GM18499 (cell line): ENCODE data around the gene CYP46A1.

ENCODE experiments used
- ATAC-seq: cut with Tn5 transposase; IDR thresholded peaks from one replicate; pipeline ENCODE4 v1.9.1; 2021; ENCODE audit warnings: moderate number of reproducible peaks; ENCODE audit not compliant: insufficient read depth, unreplicated experiment

The CYP46A1 gene

GRCh38 chr14:99686557-99687283 lies 2.6 kb downstream of the CYP46A1 start:
- no peak for ATAC-seq

GRCh38 chr14:99687284-99688209 lies 3.4 kb downstream of the CYP46A1 start:
- ATAC-seq: no peak

GRCh38 chr14:99688210-99688581 lies 4.1 kb downstream of the CYP46A1 start:
- no peak for ATAC-seq

- ATAC-seq: no peak
These were observed 4.5 kb downstream of the CYP46A1 start for GRCh38 chr14:99688629-99689028.

- no peak for ATAC-seq
These were observed 5.5 kb downstream of the CYP46A1 start for GRCh38 chr14:99689266-99690236.

GRCh38 chr14:99690636-99691035 lies 6.5 kb downstream of the CYP46A1 start:
- ATAC-seq: no peak

- no peak for ATAC-seq
These were observed 7.2 kb downstream of the CYP46A1 start for GRCh38 chr14:99691111-99691885.

GRCh38 chr14:99693918-99694317 lies 9.8 kb downstream of the CYP46A1 start:
- no peak for ATAC-seq

GRCh38 chr14:99696929-99697328 lies 12.8 kb downstream of the CYP46A1 start:
- ATAC-seq: no peak

GRCh38 chr14:99698236-99698635 lies 14.1 kb downstream of the CYP46A1 start:
- ATAC-seq: no peak

GRCh38 chr14:99698642-99699041 lies 14.5 kb downstream of the CYP46A1 start:
- no peak for ATAC-seq

GRCh38 chr14:99699085-99699760 lies 15.1 kb downstream of the CYP46A1 start:
- ATAC-seq: no peak

GRCh38 chr14:99699861-99700260 lies 15.8 kb downstream of the CYP46A1 start:
- no peak for ATAC-seq

- no peak for ATAC-seq
These were observed 16.3 kb downstream of the CYP46A1 start for GRCh38 chr14:99700379-99700778.

- ATAC-seq: no peak
These were observed 17.2 kb downstream of the CYP46A1 start for GRCh38 chr14:99701260-99701659.

GRCh38 chr14:99702115-99702514 lies 18.0 kb downstream of the CYP46A1 start:
- no peak for ATAC-seq

GRCh38 chr14:99703381-99703780 lies 19.3 kb downstream of the CYP46A1 start:
- ATAC-seq: no peak

GRCh38 chr14:99704037-99704436 lies 19.9 kb downstream of the CYP46A1 start:
- ATAC-seq: no peak
